ENCODE results near the gene MPDZ.

The MPDZ gene

DNA sequence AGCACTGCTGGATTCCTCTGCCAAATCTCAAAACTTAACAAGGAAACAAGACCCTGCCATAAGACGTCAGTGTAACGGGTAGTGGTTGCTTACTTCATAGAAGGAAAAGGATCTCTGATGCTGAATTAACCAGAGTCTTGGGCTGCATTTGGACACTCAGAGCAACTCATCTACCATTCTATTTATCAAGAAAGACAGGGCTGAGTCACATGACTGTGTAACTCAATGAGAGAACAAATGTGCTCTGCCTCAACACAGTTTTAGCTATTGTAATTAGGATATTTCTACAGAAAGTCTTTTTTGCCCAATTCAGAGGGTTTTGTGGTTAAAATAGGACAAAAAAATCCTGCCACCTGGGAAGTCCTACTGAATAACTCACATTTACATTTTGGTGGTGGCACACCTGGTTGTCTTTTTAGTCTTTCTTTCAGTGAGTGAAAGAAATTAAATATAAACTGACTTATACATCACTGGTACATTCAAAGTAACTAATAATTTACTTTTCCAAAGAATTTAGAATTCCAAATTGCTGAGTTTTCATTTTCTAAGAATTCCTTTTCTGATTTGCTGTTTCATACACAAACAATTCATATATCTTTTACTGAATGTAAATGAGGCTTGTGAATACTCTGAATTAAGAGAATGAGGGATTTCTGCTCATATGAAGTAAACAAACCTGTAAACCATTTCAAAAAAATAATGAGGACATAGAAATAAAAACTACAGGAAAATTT, 104.4 kb downstream of the MPDZ start:
- no peak for DNase-seq

DNA sequence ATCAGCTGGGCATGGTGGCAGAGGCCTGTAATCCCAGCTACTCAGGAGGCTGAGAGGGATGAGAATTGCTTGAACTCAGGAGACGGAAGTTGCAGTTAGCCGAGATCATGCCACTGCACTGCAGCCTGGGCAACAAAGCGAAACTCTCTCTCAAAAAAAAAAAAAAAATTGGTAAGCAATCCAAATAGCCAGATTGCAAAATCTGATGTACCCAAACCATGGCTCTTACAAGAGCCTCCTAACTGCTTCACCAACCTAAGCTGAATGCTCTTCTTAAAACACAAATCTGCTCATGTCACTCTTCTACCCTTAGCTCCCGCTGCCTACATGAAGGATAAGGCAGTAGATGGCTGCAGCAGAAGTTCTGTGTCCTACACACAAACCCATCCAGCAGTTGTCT, 105.9 kb downstream of the MPDZ start:
- DNase-seq = no peak

DNA sequence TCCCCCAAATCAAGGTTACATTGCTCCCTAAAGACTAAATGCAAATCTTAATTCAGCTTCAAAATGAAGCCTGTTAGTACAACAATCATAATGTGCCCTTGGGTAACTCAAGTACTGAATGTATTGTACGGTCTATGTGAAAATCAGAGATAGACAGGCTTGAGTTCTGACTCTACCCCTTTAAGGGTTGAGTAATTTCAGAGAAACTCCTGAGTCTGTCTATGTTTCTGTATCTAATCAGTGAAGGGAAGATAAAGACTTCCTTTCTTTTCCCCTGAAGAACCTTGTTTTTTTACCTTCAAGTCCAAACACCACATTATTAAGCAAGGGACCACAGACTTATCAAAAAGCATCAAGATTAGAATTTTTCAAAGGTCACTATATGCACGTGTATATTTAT, 108.2 kb downstream of the MPDZ start:
- no peak for DNase-seq

DNA sequence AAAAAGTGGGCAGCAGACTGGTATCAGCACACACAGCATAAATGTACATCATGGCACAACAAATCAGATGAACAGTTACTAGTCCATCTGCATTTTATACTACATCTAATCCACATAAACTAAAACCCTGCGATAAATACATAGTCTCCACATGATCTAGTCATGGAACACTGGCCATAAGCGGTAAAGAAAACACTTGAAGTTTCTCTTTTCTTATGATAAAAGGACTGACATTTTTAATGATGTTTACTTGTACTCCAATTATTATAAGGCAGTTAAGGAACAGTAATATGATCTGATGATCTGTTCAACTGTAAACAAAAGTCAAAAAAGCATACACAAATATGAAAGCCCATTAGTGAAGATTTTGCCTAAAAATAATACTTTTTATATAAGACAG, 112.5 kb downstream of the MPDZ start:
- DNase-seq = no peak

DNA sequence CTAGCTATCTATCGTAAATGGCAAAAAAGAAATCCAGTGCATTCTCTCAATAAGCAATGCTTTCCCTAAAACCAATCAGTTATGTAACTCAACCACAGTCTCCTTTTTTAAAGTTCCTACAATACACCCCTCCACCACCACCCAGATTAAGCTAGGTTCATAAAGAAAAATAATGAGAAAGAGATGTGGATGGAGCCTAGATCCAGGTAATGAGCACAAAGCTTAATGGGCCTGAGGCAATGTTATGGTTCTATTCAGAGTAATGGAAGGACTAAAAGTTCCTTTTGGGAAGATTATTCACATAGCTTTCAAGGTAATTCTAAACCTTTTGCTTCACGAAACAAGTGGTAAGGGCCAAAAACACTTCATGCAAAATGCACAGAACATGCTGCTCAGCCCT, 113.5 kb downstream of the MPDZ start:
- no peak for DNase-seq

DNA sequence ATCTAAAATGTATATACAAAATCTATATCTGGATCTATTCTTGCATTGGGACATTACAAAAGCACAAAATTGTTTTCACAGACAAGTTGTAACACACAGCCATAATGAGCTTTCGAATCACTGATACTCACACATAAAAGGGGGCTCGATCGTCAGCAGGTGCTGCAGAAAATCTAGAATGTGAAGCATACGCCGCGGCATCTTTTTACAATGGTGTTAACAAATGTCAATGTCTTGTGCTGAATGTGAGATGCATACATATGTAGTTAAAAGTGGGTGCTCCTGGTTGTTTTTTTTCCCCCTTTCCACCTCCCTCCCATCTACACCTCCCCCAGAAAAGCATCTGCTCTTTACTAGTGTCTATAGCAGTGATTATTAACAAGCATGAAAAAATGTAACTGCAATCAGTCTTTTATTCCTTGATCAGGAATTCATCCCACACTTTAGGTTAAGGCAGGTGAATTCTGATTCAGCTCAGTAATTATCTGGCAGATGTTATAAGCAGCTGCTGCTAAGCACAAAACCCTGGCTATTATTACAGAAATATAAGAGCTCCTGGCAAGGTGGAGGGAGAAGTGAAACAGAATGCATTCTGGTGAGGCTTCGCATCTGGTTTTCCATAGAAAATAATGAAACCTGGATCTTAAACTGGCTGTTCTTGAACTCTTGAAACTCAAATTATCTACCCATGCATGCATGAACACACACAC, 114.1 kb downstream of the MPDZ start:
- no peak for DNase-seq

DNA sequence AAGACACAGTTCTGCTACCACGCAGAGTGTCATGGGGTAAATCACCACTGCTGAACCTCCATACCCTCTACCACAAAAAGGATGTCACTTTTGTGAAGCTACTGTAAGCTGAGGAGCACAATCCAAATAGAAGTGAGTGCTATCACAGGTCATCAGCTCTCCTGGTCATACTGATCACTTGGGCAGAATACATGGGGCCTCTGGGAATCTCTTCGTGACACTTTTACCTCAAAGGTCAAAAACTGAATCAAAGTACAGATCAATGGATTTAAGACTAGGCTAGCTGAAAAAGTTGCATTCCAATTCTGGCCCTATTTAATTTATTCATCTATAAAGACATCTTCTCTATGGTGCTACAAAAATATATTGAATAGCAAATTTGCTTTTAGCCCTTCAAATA, 115.5 kb downstream of the MPDZ start:
- DNase-seq = no peak

DNA sequence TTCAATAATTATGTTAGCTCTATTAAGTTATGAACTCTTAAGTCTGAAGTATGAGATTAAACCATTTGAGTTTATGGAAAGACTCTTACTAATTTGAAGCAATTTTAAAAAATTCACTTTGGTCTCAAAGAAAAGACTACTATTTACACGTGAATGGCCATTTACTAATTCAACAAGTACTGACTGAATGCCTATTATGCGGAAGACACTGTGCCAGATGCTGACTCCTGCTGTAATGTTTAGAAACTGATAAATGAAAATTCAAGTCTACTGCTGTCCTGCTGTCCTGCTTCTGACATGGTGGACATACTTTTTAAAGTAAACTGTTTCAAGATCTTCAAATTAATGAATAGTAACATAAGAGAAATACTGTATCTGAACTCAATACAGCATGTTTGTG, 116.2 kb downstream of the MPDZ start:
- DNase-seq = no peak

DNA sequence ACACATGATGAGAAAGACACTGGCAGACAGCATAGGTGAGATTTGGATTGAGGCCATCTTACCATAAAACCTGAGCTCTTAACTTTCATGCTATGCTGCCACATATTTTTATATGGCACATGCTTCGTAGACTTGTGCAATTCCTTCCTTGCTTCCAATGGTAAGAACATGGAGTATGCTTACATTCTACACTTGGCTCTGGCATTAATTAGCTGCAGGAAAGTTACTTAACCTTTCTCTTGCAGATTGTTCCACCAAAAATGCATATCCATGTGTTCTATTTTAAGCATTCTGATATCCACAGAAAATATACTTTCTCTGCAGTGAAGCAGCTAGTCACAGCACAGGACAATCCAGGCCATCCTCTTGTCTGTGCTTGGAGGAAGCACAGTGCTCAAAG, 119.4 kb downstream of the MPDZ start:
- no peak for DNase-seq

DNA sequence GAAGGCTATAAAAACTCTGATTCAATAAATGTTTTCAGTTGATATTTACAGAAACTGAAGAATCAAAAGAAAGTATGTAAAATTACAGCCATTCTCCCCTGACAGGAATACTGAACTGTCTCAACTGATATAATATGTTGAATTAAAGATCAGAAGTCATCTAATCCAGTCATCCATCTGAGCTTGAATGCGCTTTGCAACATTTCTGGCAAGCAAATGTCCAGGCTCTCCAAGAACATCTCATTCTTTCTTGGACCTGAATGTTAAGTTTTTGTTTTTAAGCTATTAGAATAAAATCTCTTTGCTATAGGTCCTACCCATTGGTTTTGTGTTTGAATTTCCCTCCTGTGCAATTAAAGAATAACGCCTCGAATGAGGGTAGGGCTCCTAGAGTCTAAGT, 120.5 kb downstream of the MPDZ start:
- no peak for DNase-seq

DNA sequence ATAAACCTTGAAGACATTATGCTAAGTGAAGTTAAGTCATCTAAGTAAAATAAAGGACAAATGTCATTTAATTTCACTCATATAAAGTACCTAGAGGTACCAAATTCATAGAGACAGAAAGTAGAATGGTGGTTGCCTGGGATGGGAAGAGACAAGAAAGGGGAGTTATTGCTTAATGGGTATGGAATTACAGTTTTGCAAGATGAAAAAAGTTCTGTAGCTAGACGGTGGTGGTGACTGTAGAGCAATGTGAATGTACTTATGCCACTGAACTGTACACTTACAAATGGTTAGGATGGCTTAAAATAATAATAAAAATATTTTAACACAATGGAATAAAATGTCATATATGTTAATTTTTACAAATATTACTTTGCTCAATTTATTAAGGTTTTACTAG, 128.0 kb downstream of the MPDZ start:
- no peak for DNase-seq

DNA sequence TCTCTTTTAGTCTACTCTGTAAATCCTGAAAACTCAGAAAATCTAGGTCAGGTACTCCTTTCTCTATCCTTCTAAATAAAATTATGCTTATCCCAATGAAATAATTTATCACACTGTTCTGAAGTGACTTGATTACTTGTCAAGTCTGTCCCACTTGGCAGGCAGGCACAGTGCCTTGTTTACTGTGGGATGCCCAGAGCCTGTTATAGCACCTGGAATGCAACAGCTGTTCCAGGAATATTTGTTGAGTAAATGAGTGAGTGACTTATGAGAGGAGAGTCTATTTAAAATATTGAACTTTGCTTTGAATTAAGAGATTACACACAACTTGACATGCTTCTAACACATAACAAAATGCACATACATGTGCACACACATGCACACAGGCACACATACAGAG, 130.0 kb downstream of the MPDZ start:
- DNase-seq = no peak

DNA sequence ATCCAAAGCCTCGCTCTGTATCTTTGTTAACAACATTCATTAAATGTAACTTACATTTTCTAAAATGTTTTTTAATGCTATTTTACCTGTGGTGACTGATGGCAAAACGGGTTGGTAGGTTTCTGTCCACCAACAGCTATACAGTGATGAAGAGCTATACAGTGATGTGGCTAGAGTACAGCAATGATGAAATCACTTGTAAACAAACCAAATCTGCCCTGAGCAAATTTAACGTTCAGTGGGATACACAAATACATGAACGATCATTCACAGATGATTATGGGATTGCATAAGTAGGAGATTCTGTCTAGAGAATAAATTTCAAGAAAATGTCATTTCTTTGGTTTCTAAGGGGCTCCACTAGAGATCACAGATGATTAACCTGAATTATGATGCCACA, 132.7 kb downstream of the MPDZ start:
- DNase-seq = no peak

DNA sequence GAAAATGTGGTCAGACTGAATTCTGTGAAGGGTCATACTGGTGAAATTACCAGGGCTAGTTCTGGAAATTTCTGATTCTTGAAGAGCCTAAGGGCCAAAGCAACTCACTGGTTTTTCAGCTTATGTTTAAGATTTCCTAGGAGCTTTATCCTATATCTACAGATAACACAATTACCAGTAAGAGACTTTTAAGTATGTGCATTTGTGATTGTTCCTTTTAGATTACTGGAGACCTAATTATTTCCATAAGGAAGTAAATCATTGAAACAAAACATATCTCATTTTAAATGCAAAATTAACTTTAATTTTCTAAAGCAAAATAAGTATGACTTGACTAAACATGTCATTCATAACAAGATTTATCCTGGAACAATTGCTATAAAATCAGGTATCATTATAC, 134.2 kb downstream of the MPDZ start:
- no peak for DNase-seq

DNA sequence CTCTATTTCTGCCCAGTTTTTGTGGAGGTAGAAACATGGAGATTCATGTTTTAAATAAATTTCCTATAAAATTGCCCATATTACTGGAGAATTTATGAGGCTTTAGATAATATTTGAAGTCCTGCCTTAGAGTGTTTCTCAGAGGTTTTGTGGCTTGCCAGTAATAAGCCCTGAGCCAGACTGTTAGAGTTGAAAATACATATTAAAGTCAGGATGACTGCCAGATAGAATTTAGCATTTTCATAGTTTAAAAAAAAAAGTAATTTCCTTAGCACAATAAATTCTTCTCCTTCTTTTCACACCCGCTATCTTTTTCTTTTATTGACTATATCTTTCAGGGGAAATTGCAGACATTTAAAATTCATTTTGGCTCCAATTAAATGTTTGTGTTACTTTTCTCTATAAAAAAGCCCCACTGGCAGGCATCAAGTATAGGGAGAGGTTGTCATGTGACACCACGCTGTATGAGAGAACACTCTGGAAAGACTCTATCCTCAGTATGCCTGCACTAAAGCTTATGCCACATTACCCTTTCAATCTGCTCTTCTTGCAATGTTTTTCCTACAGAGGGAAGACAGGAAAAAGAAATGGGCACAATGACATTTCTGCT, 135.2 kb downstream of the MPDZ start:
- no peak for DNase-seq

DNA sequence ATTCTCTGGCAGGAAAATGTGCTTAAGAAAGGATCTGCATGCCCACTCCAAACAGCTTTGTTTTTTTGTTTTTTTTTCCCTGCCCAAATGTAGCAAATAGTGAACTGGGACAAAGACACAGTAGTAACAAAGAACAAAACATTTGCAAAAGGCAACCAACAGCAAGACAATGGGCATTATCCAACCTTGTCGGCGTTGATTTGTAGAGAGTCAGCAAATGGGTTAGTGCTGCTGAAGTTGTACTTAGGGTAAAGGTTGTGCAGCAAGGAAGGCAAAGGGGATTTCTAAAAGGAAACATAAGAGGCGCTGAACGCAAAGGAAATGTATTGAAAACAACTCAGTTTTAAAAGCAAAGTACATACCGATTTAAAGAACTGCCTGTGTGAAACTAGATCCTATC, 136.2 kb downstream of the MPDZ start:
- DNase-seq = no peak

DNA sequence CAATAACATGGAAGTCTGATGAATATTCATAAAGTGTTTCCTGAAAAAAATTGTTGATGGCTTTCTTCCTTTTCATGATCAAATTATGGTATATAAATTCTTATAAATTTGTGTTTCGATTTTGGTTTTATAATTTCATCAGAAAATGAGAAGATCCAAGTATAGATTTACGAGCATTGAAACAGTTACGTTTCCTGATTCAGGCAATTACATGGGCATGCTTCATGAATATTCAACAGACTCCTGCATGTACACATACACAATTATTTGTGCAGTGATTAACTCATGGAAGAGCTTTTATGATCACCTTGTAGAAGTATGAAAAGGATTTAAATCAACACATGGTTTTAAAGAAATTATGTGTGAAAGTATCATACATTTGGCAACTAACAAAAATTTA, 136.7 kb downstream of the MPDZ start:
- DNase-seq = no peak

DNA sequence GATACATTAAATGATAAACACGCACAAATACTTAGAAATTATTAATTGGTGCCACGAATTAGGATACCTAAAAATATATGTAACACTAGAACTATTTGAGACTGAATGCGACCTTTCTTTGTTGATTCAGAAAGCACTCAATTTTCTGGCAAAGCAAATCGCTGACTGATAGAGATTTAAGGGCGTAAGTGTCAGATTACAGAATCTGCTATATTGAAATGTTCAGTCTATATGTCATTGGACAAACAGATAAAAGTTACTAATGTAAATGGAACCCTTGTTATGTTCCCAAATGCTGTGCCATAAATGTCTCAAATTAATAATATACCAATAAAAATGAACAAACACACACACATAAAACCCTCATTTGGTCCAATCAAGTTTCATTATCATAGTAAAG, 137.9 kb downstream of the MPDZ start:
- DNase-seq = no peak

DNA sequence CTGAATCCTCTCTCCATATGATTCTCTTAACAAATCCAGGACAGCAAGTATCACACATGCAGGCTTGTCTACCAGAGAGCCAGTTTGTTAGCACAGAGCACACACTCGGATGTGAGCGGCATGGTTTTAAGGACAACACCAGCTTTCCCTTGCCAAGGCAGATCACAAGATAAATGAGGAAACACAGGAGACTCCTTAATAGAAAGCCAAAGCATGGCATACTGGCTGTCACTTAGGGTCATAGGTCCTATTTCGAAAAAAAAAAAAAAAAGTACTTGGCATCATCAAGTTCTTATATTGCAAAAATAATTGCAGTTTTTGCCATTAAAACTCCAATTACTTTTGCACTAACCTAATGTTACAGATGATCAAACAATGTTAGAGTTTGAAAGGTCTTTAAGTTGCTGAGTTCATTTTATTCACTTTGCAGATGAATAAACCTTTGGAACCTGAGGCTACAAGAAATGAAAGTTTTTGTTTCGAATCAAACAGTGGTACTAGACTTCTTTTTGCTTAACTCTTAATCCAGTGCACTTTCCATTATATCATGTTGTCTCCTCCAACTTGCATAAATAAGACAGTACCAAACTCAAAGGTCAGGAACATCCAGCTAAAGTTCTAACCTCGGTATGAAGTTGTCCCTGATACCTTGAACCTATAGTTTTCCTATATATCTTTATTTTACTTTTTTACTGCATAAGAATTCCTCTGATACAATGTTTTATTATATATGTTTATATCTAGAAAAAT, 138.5 kb downstream of the MPDZ start:
- no peak for DNase-seq

DNA sequence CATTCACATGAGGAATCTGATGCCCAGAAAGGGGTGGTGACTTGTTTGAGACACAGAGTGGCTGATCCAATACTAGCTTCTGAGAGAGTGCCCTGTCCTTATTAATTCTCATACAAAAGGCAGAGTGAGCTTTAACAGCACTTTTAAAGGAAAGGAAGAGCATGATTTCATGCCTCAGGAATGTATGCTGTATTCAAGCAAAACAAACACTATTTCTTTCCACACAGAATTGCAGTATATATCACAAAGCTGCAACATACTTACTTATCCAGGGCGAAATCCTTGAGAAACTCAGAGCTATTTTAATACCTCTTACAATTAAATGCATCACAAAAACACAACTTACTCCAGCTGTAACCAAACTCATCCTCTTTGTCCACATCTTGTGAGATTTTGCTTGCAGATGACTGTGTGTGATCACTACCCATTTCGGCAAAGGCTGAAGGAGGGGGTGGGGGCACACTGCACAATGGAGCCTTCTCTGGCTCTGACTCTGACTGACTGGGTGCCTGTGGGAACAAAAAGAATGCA, 139.8 kb downstream of the MPDZ start:
- DNase-seq = no peak

DNA sequence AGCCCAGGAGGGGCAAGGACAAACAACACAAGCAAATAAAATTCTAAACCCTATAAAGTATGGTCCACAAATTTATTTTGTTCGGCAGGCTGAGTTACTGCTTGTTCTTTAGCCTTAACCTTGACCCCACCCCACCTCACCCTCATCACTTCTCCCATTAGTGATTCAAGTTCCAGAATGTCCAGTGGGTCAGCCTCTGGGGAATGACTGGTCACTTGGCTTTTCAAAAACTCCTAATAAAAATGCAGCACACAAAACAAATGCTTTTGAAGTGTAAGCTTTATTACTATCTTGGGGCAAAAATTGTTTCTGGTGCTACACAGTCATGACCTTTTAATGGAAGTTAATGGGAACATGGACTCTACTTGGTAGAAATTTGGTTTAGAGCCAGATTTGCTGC, 142.1 kb downstream of the MPDZ start:
- no peak for DNase-seq

DNA sequence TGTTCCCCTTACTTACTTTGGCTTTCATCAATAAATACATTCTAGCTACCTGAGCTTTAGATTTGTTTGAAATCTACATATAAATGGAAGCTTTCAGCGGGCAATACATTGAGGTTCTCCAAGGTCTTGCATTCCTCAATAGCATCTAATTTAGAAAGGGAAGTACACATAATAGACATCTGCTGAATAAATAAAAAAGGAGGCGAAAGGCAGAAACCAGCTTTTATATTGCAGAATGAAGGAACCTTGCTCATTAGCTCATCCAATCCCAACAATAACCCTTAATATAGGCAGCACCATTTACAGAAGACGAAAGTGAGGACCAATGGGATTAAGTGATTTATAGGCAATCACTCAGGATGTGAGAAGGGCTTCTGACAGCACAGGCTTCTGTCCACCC, 147.5 kb downstream of the MPDZ start:
- no peak for DNase-seq

DNA sequence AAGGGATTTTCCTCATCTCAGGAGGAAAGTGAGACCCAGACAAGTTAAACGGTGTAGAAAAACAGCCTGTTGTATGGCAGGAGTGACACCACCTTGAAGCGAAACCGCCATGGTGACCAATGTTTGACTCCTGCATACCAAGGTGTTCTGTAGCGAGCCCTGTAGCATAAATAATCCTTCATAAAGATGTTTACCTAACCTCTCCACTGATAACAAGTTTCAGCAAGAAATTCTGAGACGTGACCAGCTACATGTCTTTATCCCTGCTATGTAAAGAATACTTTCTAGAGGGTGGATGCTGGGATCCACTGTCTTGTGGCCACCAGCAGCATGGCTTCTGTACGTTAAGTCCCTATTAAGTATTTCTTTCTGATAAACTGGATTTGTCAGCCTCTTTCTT, 148.1 kb downstream of the MPDZ start:
- DNase-seq = no peak

Measured in effector CD8-positive, alpha-beta T cell (primary cell).